Femur (tissue), 1 donor: Measurements from ENCODE around the gene KANK2.
"Not testable (repeated sequence)": the region's sequence is repeated elsewhere in the genome, so short reads cannot be mapped to it uniquely, and the experiment has no call there.

Source experiments
- DNase-seq: peaks from one replicate; pipeline ENCODE4 v3.0.0-alpha.2; 2017

KANK2 gene

DNA sequence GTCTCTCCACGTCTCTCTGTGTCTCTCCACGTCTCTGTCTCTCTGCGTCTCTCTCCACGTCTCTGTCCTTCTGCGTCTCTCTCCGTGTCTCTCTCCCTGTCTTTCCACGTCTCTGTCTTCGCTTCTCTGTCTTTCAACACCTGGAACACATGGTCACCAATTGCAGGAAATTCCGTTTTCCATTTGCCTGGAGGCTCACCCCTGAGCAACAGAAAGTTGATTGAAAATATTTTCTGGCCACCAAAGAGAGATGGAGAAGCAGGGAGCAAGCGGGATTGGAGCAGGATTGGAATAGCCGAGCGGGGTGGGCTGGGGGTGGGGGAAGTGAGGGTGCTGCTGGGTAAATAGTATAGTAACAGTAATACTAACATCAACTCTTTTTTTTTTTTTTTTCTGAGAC, 1.7 kb downstream of the KANK2 start:
- DNase-seq = peak; percentile 30

GRCh38 chr19:11194656-11195558, 2.4 kb downstream of the KANK2 start:
- peak; percentile 69 for DNase-seq

GRCh38 chr19:11194173-11194572, 3.2 kb downstream of the KANK2 start:
- peak; percentile 17 for DNase-seq

GRCh38 chr19:11192957-11193939, 4.1 kb downstream of the KANK2 start:
- peak; percentile 23 for DNase-seq

DNA sequence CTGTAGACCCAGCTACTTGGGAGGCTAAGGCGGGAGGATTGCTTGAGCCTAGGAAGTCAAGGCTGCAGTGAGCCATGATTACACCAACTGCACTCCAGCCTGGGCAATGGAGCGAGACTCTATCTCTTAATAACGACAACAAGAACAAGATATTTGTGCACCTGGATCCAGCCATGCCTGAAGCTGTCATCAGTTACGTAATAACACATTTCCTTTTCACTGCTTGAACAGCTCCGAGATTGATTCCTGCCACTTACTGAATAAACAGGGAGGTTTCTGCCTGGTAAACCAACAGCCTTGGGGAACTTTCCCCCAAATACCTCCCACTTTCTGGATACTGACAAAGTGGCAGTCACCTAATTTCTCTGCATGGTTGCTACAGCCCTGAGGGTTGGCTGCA, 5.4 kb downstream of the KANK2 start:
- DNase-seq = no peak

DNA sequence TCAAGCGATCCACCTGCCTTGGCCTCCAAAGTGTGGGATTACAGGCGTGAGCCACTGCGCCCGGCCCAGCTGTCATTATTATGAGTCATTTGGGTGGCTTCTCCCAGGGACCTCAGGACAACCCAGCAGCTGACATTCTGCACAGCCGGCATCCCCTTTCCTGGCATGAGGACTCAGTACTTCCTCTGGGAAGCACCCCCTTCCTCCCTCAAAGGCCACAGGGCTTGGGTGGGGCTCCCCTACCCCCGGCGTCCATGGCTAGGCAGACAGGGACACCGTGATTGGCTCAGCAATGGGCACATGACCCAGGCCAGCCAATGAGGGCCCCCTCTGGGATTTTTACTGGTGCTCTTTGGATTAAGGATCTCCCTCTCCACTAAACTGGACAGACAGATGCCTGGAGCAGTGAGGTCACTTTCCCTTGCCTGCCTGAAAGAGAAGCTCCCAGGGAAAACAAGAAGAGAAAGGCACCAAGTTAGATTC, 6.0 kb downstream of the KANK2 start:
- peak; percentile 87 for DNase-seq

GRCh38 chr19:11190501-11190900, 6.8 kb downstream of the KANK2 start:
- DNase-seq = no peak

GRCh38 chr19:11187441-11187840, 9.9 kb downstream of the KANK2 start:
- no peak for DNase-seq

DNA sequence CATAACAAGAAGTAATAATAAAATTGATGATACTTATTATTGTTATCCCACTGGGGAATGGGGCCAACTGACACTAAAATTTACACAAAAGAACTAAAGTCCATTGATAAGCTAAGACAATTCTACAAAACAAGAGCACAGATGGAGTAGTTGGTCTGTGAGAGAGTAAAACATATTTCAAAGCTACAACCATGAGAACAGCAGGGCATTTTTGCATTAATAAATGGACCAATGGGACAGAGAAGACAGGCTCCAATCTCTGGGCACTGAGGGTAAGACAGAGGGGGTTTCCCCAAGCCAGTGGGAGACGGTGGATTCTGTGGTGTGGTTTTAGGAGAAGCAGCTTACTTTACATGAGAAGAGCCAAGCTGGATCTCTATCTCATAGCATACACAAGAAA, 14.4 kb downstream of the KANK2 start:
- DNase-seq = no peak

- no peak for DNase-seq
These were observed 15.9 kb downstream of the KANK2 start for GRCh38 chr19:11181488-11181887.

DNA sequence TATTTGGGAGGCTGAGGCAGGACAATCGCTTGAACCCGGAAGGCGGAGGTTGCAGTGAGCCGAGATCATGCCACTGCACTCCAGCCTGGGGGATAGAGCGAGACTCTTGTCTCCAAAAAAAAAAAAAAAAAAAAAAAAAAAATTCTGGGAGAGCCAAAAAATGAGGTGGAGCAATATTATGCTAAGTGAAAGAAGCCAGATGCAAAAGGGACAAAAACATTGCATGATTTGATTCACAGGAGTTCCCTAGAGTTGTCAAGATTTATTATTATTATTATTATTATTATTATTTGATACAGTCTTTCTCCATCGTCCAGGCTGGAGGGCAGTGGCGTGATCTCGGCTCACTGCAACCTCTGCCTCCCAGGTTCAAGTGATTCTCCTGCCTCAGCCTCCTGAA, 16.4 kb downstream of the KANK2 start:
- DNase-seq = not testable (repeated sequence)

DNA sequence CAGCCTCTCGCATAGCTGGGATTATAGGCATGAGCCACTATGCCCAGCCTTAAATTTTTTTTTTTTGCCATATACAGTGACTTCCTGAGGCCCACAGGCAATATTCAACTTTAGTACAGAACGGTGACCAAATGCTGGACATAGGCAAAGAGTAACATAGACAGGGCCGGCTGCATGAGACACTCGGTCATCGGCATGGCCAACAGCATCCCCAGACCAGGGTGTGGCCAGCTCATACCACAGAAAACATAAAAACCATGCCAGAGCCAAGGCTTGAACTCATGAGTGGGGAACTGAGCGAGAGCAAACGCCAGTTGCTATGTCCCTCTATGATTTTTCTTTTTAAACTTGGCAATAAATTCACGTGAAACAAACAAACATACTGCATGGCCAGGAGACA, 17.0 kb downstream of the KANK2 start:
- no peak for DNase-seq

DNA sequence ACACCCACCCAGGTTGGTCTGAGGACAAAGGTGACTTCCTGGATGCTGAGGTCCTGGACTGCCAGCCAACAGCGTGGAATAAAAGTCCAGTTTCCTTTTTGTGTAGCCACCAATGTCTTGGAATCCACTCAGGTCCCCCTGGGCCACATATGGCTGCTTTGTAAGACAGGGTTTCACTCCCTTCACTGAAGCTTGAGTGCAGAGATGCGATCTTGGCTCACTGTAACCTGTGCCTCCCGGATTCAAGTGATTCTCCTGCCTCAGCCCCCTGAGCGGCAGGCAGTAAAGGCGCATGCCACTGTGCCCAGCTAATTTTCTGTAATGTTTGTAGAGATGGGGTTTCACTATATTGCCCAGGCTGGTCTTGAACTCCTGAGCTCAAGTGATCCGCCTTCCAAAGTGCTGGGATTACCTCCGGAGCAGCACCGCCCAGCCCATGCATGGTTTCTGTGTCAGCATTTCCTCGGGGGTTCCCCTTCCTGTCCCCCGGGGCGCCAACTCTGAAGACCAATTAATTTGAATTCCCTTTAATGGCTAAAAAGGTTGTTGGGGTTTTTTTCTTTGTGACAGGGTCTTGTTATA, 17.5 kb downstream of the KANK2 start:
- DNase-seq = no peak

- not testable (repeated sequence) for DNase-seq
These were observed 18.2 kb downstream of the KANK2 start for GRCh38 chr19:11179145-11179465.

GRCh38 chr19:11177592-11177991, 19.8 kb downstream of the KANK2 start:
- DNase-seq = no peak

- DNase-seq = no peak
These were observed 20.7 kb downstream of the KANK2 start for GRCh38 chr19:11176466-11177193.

DNA sequence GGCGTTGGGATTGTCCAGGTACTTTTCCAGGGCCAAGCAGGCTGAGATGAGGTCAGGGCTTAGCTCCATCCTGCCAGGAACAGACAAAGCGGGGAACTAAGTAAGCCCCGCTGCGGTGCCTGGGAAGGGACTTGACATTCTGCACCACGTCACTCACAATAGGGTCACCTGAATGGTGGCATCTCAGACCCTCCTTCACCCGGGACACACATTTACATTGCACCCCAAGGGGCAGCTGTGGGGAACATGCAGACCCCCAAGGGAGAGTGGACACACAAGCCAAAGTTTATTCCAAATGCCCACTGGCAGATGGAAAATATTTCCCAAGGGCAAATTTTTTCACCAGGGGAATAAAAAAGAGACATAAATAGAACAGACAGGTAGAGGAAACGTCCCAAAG, 21.4 kb downstream of the KANK2 start:
- DNase-seq = no peak

- peak; percentile 62 for DNase-seq
These were observed 23.0 kb downstream of the KANK2 start for GRCh38 chr19:11174336-11174735.

DNA sequence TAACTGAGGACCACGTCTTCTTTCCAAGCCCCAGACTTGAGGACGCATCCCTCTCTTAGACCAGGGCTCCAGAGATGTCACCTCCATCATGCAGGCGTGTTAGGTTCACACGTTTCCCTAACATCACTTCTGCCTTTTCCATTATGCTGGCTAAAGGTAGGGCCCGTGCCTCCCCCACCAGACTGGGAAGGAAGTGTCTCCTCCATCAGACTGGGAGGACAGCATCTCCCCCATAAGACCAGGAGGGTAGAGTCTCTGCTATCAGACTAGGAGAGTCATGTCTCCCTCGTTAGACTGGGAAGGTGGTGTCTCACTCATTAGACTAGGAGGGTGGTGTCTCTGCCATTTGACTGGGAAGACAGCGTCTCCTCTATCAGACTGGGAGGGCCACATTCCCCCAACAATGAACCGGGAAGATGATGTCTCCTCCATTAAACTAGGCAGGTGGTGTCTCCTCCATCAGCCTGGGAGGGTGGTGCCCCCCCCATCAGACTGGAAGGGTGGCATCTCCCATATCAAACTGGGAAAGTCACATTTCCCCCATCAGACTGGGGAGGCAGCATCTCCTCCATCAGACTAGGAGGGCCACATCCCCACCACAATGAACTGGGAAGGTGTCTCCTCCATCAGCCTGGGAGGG, 23.7 kb downstream of the KANK2 start:
- DNase-seq = no peak

DNA sequence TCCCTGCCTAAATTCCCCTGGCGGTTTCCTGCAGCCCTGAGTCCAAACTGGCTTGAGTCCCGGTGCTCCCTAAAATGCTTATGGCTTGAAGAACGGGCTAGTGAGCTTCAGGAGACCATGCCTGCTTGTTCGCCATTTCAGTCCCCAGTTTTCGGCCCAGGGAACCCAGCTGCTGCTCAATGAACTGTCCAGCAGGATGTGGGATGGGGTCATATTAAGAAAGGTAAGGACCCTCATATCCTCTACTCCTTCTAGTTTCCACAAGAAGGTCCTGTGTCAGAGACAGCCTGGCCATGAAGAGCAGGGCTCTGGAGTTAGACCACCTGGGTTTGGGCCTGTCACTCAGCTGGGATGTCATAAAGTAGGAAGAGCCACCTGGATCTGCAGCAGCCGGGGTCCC, 24.8 kb downstream of the KANK2 start:
- DNase-seq = no peak

- no peak for DNase-seq
These were observed 26.2 kb downstream of the KANK2 start for GRCh38 chr19:11171144-11171543.
